HepG2 (cell line): ENCODE measurements around the gene ERICH3. TPM values are rescaled to one million over a fixed set of nuclear protein-coding genes. Genes with fewer than 3 reads are reported as not detected.

Experiments
- ATAC-seq: fragments of 200-7000 bp; cut with Tn5 transposase; 3 replicates; pipeline ENCODE4 v1.9.1; 2020; ENCODE audit warnings: mild to moderate bottlenecking, moderate library complexity
- BruUV-seq: library from RNA; stranded (reverse); fragments of 400-500 nt; replicated peaks from 2 replicates; lab custom pipeline; 2021; lab: Mats Ljungman, UMichigan
- CTCF ChIA-PET: fragments of 300-600 bp; formaldehyde crosslinking; extraction: SDS; loops from one replicate; lab custom pipeline; 2021; ENCODE audit warnings: low total read pairs, inconsistent platforms, low intra/inter-chr PET ratio; lab: Yijun Ruan, JAX
- POLR2A ChIA-PET: fragments of 350-600 bp; sonication (Branson Sonifier 250); formaldehyde crosslinking; loops from one replicate; lab custom pipeline; 2020; ENCODE audit warnings: antibody characterized with exemption, inconsistent platforms; lab: Yijun Ruan, JAX
- DNase-seq: peaks from one replicate; pipeline ENCODE4 v3.0.0-alpha.2; 2015; ENCODE audit warnings: low spot score
- FAIRE-seq: peaks from 3 replicates; lab custom pipeline; 2011; peaks lifted over from hg19 to GRCh38; lab: Jason Lieb, UNC
- H2AFZ ChIP-seq: one replicate; pipeline ENCODE4 v1.6.1; 2011; ENCODE audit warnings: low read length, inconsistent platforms
- H3K27ac ChIP-seq: fragments of 300-600 bp; 3 replicates; pipeline ENCODE4 v1.8.0; 2011; ENCODE audit warnings: mixed run types, mild to moderate bottlenecking, mixed read lengths, low read length, inconsistent platforms; ENCODE audit not compliant: insufficient read depth; ENCODE audit errors: extremely low read length
- H3K27me3 ChIP-seq, 2 experiments: fragments of 200-600 bp in 1 of 2; 2 replicates in 1 of 2; 3 replicates in 1 of 2; pipeline versions ENCODE4 v1.6.0 to v1.8.0; 2011; ENCODE audit warnings: low read length in 2 of 2, mild to moderate bottlenecking in 2 of 2, moderate library complexity in 2 of 2, inconsistent platforms in 1 of 2; ENCODE audit not compliant: insufficient read depth in 2 of 2, control insufficient read depth in 1 of 2
- H3K36me3 ChIP-seq, 2 experiments: fragments of 200-600 bp in 1 of 2; replicated peaks in 1 of 2; 2 replicates in 1 of 2; 3 replicates in 1 of 2; pipeline versions ENCODE4 v1.5.1 to v1.8.0; 2011; ENCODE audit warnings: low read length in 2 of 2, inconsistent platforms in 1 of 2; ENCODE audit not compliant: insufficient read depth in 2 of 2, control insufficient read depth in 1 of 2
- H3K4me1 ChIP-seq: 2 replicates; pipeline ENCODE4 v1.5.1; 2012; ENCODE audit warnings: low read length, inconsistent platforms; ENCODE audit not compliant: insufficient read depth
- H3K4me2 ChIP-seq: 2 replicates; pipeline ENCODE4 v1.6.0; 2011; ENCODE audit warnings: low read depth, low read length, inconsistent platforms
- H3K4me3 ChIP-seq, 3 experiments: fragments of 200-600 bp in 1 of 3; sonication (generic), shearing (Covaris generic) in 1 of 3; replicated peaks in 1 of 3; 2 replicates each; pipeline ENCODE4 v1.5.1; 2011 to 2016; ENCODE audit warnings: low read length in 3 of 3, inconsistent platforms in 2 of 3, low read depth in 2 of 3, mild to moderate bottlenecking in 2 of 3, control low read depth in 1 of 3, mixed read lengths in 1 of 3; ENCODE audit not compliant: insufficient read depth in 1 of 3
- H3K79me2 ChIP-seq: one replicate; pipeline ENCODE4 v1.6.1; 2011; ENCODE audit warnings: low read length, inconsistent platforms; ENCODE audit not compliant: insufficient read depth
- H3K9ac ChIP-seq: 2 replicates; pipeline ENCODE4 v1.6.0; 2011; ENCODE audit warnings: mild to moderate bottlenecking, low read depth, low read length, inconsistent platforms; ENCODE audit not compliant: insufficient read depth
- H3K9me3 ChIP-seq: 2 replicates; pipeline ENCODE4 v1.5.1; 2012; ENCODE audit warnings: mild to moderate bottlenecking, low read length
- H4K20me1 ChIP-seq: 2 replicates; pipeline ENCODE4 v1.6.0; 2011; ENCODE audit warnings: inconsistent platforms, mild to moderate bottlenecking, low read length, moderate library complexity; ENCODE audit not compliant: insufficient read depth
- AGO2 ChIP-seq: fragments of 200-400 bp; formaldehyde crosslinking; optimal IDR thresholded peaks from 2 replicates; pipeline ENCODE3; 2017; ENCODE audit warnings: mild to moderate bottlenecking, low read depth, low read length, moderate library complexity
- BCL6 ChIP-seq: IDR thresholded peaks from 2 replicates; pipeline ENCODE4 v1.6.1; 2016; ENCODE audit warnings: missing genetic modification reagents, missing compliant biosample characterization
- BHLHE40 ChIP-seq: IDR thresholded peaks from 2 replicates; pipeline ENCODE4 v1.6.1; 2011; ENCODE audit warnings: low read length, improper control_type of control experiment
- CHCHD3 ChIP-seq: sonication (generic); formaldehyde crosslinking; IDR thresholded peaks from 2 replicates; pipeline ENCODE4 v1.8.0; 2022; ENCODE audit warnings: mild to moderate bottlenecking, missing genetic modification reagents, moderate library complexity
- DRAP1 ChIP-seq: IDR thresholded peaks from 2 replicates; pipeline ENCODE4 v1.6.1; 2016; ENCODE audit warnings: missing genetic modification reagents, missing compliant biosample characterization
- ELF4 ChIP-seq: sonication (generic); formaldehyde crosslinking; IDR thresholded peaks from 2 replicates; pipeline ENCODE4 v1.5.0; 2020; ENCODE audit warnings: missing genetic modification reagents, mild to moderate bottlenecking, moderate library complexity, borderline replicate concordance
- HNRNPLL ChIP-seq: fragments of 200-400 bp; formaldehyde crosslinking; IDR thresholded peaks from 2 replicates; pipeline ENCODE4 v1.6.1; 2017; ENCODE audit warnings: mild to moderate bottlenecking, low read depth, low read length; ENCODE audit not compliant: poor library complexity, severe bottlenecking
- IRF9 ChIP-seq: sonication (generic); formaldehyde crosslinking; IDR thresholded peaks from 2 replicates; pipeline ENCODE4 v1.8.0; 2022; ENCODE audit warnings: missing genetic modification reagents, mild to moderate bottlenecking, borderline replicate concordance
- LBX2 ChIP-seq: sonication (generic); formaldehyde crosslinking; IDR thresholded peaks from 2 replicates; pipeline ENCODE4 v1.5.0; 2020; ENCODE audit warnings: missing genetic modification reagents, mild to moderate bottlenecking, borderline replicate concordance
- MLXIP ChIP-seq: sonication (generic); formaldehyde crosslinking; IDR thresholded peaks from 2 replicates; pipeline ENCODE4 v1.9.0; 2021; ENCODE audit warnings: missing genetic modification reagents, borderline replicate concordance
- NFE2L2 ChIP-seq: fragments of 150-350 bp; IDR thresholded peaks from 2 replicates; pipeline ENCODE4 v1.6.1; 2014; ENCODE audit warnings: low read length
- PITX1 ChIP-seq: sonication (generic); formaldehyde crosslinking; IDR thresholded peaks from 2 replicates; pipeline ENCODE4 v1.5.1; 2020; ENCODE audit warnings: mild to moderate bottlenecking, missing genetic modification reagents
- POLR2A ChIP-seq, 2 experiments: IDR thresholded peaks; 2 replicates each; pipeline ENCODE4 v1.6.1; 2011; ENCODE audit warnings: low read depth in 2 of 2, low read length in 2 of 2, mild to moderate bottlenecking in 1 of 2, moderate library complexity in 1 of 2; ENCODE audit not compliant: insufficient read depth in 1 of 2
- RAD51 ChIP-seq: fragments of 450-650 bp; IDR thresholded peaks from 2 replicates; pipeline ENCODE4 v1.6.1; 2016; ENCODE audit warnings: borderline replicate concordance
- ZBTB2 ChIP-seq: sonication (generic); formaldehyde crosslinking; IDR thresholded peaks from 2 replicates; pipeline ENCODE4 v1.8.0; 2022; ENCODE audit warnings: low read depth, missing genetic modification reagents
- ZFP62 ChIP-seq: sonication (generic); formaldehyde crosslinking; IDR thresholded peaks from 2 replicates; pipeline ENCODE4 v1.4.0; 2020; ENCODE audit warnings: missing genetic modification reagents
- ZNF207 ChIP-seq: fragments of 450-650 bp; IDR thresholded peaks from 2 replicates; pipeline ENCODE4 v1.6.1; 2016; ENCODE audit warnings: antibody characterized with exemption, borderline replicate concordance
- ZNF225 ChIP-seq: sonication (generic); formaldehyde crosslinking; IDR thresholded peaks from 2 replicates; pipeline ENCODE4 v1.4.0; 2020; ENCODE audit warnings: mild to moderate bottlenecking, missing genetic modification reagents
- ZNF572 ChIP-seq: sonication (generic); formaldehyde crosslinking; IDR thresholded peaks from 2 replicates; pipeline ENCODE4 v1.5.1; 2020; ENCODE audit warnings: mild to moderate bottlenecking, missing genetic modification reagents
- ZNF740 ChIP-seq: sonication (generic); formaldehyde crosslinking; IDR thresholded peaks from 2 replicates; pipeline ENCODE4 v1.4.0; 2020; ENCODE audit warnings: missing genetic modification reagents
- WGBS: methylation state at CpG from one replicate; pipeline ENCODE4 v1.1.6; 2017; ENCODE audit warnings: low lambda C conversion rate; 5-methylcytosine and 5-hydroxymethylcytosine counted together
- in situ Hi-C: cut with HindIII; loops from 2 replicates; pipeline ENCODE4 v1.10.0; 2017; ENCODE audit warnings: low pct_unique_long_range_greater_than_20kb; ENCODE audit not compliant: extremely low pct_ligation_motif_present
- intact Hi-C: fragments of 100-400 bp; cut with micrococcal nuclease; formaldehyde crosslinking; loops from one replicate; pipeline ENCODE4 v1.10.0; 2022; ENCODE audit not compliant: unreplicated experiment
- polyA plus RNA-seq, 8 experiments: library from polyadenylated mRNA; depleted of rRNA in 3 of 8; stranded (reverse) in 7 of 8; unstranded in 1 of 8; fragments of >200 nt; fragmentation: Illumina TruSeq in 4 of 8; extraction: Trizol in 4 of 8; gene quantifications; 2 replicates each; pipeline versions ENCODE4 v1.2.1 to v1.2.3, GENCODE V29; 2011 to 2016; ENCODE audit warnings: low read depth in 4 of 8, missing spikeins in 1 of 8, mixed read lengths in 1 of 8; ENCODE audit not compliant: insufficient read depth in 1 of 8
- total RNA-seq, 5 experiments: library from RNA; depleted of rRNA; stranded (reverse); fragments of >200 nt; fragmentation: Illumina TruSeq; extraction: Trizol; gene quantifications; 2 replicates each; pipeline ENCODE4 v1.2.3, GENCODE V29; 2016; ENCODE audit warnings: low read depth in 1 of 5

ERICH3 gene
- total and polyA plus RNA-seq, 2 of the 13 experiments (the other 11 are each of a cell fraction or from before 2014, with no cell fraction given) = 0.03 TPM; not detected in 1

GRCh38 chr1:74715806-74716205, 42.2 kb upstream of the ERICH3 start:
- no peak for FAIRE-seq
- no peak overlapping the region for H3K4me2 ChIP-seq
- H3K4me3 ChIP-seq = no peak overlapping the region
- H3K9me3 ChIP-seq = no peaks in the 10 kb centered on the region
- H3K27ac ChIP-seq = no peak overlapping the region
- in situ Hi-C loops (no loop called here), intact Hi-C loops (no loop called here)
- H3K4me1 ChIP-seq = no peaks in the 10 kb centered on the region
- H3K36me3 ChIP-seq = peaks cover 24 to 91% of the 10 kb centered on the region in 2 experiments
- no peak for TF ChIP-seq ZNF740
- TF ChIP-seq AGO2 = no peak
- no peak for TF ChIP-seq ZNF572 (CRISPR knock-in tag)
- TF ChIP-seq PITX1 (CRISPR knock-in tag) = no peak
- no peak for TF ChIP-seq BCL6 (CRISPR knock-in tag)
- TF ChIP-seq MLXIP (CRISPR knock-in tag) = no peak
- no peak for TF ChIP-seq IRF9 (CRISPR knock-in tag)
- TF ChIP-seq ZNF207 = no peak
- no peak for TF ChIP-seq RAD51
- TF ChIP-seq HNRNPLL = no peak
- no peak for TF ChIP-seq BHLHE40
- no peak for TF ChIP-seq CHCHD3 (CRISPR knock-in tag)
- TF ChIP-seq DRAP1 (CRISPR knock-in tag) = no peak
- TF ChIP-seq NFE2L2 = no peak
- no peak for TF ChIP-seq ZFP62
- TF ChIP-seq POLR2A (IDR thresholded peaks at IDR 0.05; ENCODE audit: insufficient read depth in 1 of 2, low read depth in 2 of 2, low read length in 2 of 2) = no peak
- TF ChIP-seq ELF4 (CRISPR knock-in tag) = no peak
- no peak for TF ChIP-seq LBX2
- TF ChIP-seq ZBTB2 (CRISPR knock-in tag) = no peak
- TF ChIP-seq ZNF225 = no peak
- 81% methylated on average over 6 of the region's 6 CpGs for WGBS
- H3K9ac ChIP-seq = no peak overlapping the region
- CTCF ChIA-PET = no interaction called here
- POLR2A ChIA-PET = interaction anchor here (2.0 kb wide), 1 partner anchor 17 kb away, joined by 4 read pairs; the partner anchor contains the start of genes CRYZ and TYW3
- no TSS peak for BruUV-seq
- peaks cover 3% of the 10 kb centered on the region; the same call in 1 of the 2 replicates for H4K20me1 ChIP-seq
- H3K27me3 ChIP-seq = no peaks in the 10 kb centered on the region
- DNase-seq = no peak
- H3K79me2 ChIP-seq = peaks cover 2% of the 10 kb centered on the region
- H2AFZ ChIP-seq = no peak overlapping the region
- no peak for ATAC-seq
